Activated CD4-positive, alpha-beta T cell treated with anti-CD3 and anti-CD28 coated beads for 24 hours (primary cell): Measurements from ENCODE around the gene TNF.

Experiments used
- DNase-seq, 2 donors: peaks; one replicate each; pipeline ENCODE4 v3.0.0-alpha.2; 2020; ENCODE audit warnings: low read depth in 2 of 2

TNF gene

GRCh38 chr6:31544676-31545075 lies 30.7 kb upstream of the TNF start:
- no peak for DNase-seq

GRCh38 chr6:31545291-31545690 lies 30.1 kb upstream of the TNF start:
- no peak for DNase-seq

DNA sequence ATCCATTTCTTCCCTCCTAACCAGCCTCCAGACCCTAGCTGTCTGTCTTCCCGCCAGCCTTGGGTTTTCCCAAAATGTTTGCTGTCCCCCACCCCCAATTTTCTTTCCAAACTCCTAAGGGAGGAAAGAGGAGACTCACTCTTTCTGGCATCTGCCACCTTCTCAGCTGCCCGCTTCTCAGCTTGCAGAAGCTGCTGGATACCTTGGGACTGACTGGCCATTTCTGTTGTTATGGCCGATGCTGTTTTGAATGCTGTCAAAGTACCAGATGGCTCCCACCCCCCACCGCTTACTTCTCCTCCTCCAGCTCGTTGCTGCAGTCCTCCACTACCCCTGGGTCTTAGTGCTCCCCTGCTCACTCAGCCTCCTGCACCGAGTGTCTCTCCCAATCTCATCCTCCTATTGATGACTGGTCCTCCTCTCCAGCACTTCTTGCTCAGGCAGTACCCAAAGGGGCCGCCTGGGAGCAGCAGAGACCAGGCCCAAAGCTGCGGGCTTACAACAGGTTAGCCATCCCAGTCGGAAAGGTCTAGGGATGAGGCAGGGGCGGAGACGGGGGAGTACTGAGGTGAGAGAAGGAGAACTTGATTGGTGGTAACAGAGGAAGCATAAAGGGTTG lies 28.9 kb upstream of the TNF start, which contains the start of gene ATP6V1G2:
TSS of gene ATP6V1G2 (minus strand) at position 270 of the 619 bp plus-strand sequence. CDS start at position 221, 49 bp downstream.
- peak; percentile 83 to 87 for DNase-seq

- peak; percentile 84 to 87 for DNase-seq
These were observed 28.2 kb upstream of the TNF start, which contains the start of gene NFKBIL1 for GRCh38 chr6:31546958-31547726. Gene NFKBIL1 (plus strand): TSS chr6:31547608. CDS start chr6:31547695, 87 bp downstream.

- DNase-seq = no peak
These were observed 27.4 kb upstream of the TNF start for GRCh38 chr6:31547727-31548543.

DNA sequence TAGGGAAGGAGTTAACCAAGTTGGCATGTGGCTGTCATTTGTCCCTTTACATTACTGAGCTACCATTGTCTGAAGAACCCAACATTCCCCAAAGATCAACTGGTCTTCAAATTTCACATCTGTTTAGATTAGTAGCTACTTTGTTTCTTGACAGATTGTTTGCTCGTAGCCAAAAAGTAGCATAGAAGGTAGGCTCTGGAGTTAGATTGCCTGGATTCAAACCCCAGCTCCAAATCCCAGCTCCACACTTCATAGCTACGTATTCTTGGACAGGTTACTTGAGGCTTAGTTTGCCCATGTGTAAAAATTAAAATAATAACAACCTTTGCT lies 26.9 kb upstream of the TNF start:
- DNase-seq = no peak

DNA sequence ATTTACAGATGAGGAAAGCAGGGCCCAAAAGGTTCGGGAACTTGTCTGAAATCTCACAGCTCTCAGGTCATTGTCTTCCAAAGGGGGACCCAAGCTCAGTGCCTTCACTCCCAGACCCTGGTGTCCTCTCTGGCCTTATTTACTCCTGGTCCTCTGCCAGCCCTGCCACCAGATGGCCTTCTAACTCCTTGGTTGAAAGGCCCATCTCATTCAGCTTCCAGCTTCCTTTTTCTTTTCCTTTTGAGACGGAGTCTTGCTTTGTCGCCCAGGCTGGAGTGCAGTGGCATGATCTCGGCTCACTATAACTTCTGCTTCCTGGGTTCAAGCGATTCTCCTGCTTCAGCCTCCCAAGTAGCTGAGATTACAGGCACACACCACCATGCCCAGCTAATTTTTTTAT lies 24.0 kb upstream of the TNF start:
- peak in 1 of 2 donors; percentile 50 for DNase-seq

GRCh38 chr6:31556307-31556706 lies 19.1 kb upstream of the TNF start:
- DNase-seq = no peak

- DNase-seq = no peak
These were observed 17.7 kb upstream of the TNF start for GRCh38 chr6:31557443-31558317.

DNA sequence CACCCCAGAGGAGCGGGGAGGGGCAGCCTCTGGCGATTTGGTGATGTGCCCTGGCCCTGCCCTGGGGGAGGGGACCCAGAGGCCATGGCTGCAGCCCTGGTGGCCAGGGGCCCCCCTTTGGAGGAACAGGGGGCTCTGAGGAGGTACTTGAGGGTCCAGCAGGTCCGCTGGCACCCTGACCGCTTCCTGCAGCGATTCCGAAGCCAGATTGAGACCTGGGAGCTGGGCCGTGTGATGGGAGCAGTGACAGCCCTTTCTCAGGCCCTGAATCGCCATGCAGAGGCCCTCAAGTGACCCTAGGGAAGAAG lies 17.1 kb upstream of the TNF start:
- DNase-seq = no peak

DNA sequence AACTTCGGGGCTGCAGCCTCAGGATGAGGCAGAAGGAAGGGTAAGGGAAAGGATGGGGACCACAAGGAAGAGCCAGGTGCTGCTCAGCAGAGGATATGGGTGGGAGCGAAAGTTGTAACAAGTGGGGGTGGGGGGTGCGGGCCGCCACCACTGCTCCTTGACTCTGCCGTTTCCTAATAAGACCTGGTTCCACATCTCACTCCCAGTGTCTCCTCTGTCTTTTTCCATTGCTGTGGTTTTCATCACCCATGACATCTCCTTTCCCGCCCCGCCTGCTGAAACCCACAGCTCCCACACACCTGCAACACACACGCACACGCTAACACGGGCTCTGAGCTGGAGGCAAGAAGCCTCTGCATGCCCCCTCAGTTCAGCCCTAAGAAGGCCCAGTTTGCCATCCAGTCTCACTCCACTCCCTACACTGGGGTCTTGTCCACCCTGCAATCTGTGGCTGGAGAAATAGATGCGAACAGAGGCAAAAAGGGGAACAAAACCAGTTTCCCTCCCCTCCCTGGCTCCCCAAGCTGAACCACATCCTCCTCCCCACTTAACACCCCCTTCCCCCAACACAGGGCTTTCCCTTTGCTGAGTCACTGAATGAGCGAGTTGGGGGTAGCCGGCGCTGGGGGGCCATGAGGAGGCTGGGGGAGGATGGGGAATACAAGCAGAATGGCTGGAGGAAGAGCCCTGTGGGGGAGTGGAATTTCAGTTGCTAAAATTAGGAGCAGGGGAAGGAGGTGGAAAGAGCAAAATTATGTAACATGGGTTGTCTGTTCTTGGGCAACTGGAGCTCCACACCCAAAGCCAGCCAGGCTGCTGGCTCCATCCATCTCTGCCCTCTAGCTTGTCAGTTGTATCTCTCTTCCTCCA lies 16.5 kb upstream of the TNF start:
- DNase-seq = peak in 1 of 2 donors; percentile 58

DNA sequence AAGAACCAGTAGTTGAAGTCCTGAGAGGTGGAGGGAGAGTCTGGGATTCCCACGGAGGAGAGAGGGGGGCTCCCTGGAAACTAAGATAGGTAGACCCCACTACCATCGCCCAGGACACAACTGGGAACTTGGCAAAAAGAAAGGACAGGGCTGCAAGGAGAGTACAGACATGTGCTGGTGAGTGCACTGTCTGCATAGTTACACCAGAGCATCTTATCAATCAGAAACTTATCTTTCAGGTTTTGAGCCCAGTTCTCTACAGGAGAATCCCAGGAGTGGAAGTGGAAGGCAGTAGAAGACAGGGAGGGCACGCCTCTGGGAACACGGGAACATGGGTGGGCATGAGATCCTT lies 15.8 kb upstream of the TNF start:
- DNase-seq = no peak

DNA sequence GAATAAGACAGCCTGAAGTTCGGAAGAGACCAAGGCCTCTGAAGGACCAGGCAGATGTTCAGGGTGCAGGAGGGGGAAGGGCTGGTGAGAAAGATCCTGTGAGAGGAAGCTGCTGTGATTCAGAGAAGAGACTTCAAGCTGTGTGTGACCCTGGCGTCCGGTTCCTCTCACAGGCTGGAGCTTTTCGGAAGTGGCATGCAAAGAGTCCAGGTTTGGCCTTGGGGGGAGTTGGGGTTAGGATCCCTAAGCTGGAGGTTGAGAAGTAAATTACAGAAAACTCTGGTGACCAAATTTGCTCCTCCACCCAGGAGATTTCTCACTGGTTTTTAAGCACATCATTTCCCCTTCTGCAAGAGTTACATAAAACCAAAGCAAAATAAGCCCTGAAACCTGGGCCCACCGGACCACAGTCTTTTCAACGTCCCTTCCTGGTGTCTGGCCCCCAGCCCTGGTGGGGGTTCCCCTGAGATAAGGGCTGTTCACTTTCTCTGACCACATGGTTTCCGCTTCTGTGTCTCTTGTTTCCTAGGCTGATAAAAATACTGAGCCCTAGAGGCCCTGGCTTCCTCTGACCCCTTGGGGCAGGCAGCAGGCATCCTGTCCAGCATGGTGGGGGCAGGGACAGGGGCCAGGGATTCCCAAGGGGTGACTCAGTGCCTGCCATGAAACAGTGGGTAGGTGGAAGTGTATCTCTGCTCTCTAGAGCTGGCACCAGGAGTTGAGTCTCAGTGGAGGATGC lies 15.2 kb upstream of the TNF start:
- no peak for DNase-seq

DNA sequence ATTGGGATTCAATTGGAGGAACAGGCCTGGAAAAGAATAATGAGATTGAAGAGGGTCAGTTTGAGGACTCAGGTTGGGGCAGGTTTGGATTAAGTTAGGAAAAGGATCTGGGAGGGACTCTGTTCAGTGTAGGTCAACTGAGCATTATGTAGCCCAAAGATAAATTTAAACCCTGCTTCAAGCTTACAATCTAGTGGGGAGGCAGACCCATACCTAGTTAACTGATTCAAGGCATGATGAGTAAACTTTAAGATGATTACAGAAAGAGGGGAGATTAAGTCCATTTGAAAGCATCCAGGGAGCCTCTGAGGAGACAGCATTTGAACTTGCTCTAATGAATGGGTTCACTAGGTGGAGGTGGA lies 14.7 kb upstream of the TNF start:
- DNase-seq = no peak

- DNase-seq = no peak
These were observed 7.6 kb upstream of the TNF start for GRCh38 chr6:31567531-31568370.

GRCh38 chr6:31568537-31568961 lies 6.8 kb upstream of the TNF start:
- DNase-seq = peak in 1 of 2 donors; percentile 61

- DNase-seq = no peak
These were observed 5.4 kb upstream of the TNF start for GRCh38 chr6:31569861-31570536.

DNA sequence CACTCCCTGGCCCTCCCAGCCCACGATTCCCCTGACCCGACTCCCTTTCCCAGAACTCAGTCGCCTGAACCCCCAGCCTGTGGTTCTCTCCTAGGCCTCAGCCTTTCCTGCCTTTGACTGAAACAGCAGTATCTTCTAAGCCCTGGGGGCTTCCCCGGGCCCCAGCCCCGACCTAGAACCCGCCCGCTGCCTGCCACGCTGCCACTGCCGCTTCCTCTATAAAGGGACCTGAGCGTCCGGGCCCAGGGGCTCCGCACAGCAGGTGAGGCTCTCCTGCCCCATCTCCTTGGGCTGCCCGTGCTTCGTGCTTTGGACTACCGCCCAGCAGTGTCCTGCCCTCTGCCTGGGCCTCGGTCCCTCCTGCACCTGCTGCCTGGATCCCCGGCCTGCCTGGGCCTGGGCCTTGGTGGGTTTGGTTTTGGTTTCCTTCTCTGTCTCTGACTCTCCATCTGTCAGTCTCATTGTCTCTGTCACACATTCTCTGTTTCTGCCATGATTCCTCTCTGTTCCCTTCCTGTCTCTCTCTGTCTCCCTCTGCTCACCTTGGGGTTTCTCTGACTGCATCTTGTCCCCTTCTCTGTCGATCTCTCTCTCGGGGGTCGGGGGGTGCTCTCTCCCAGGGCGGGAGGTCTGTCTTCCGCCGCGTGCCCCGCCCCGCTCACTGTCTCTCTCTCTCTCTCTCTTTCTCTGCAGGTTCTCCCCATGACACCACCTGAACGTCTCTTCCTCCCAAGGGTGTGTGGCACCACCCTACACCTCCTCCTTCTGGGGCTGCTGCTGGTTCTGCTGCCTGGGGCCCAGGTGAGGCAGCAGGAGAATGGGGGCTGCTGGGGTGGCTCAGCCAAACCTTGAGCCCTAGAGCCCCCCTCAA lies 3.1 kb upstream of the TNF start, which contains the start of gene LTA:
TSS of gene LTA (plus strand) at position 249 of the 871 bp plus-strand sequence. CDS start at position 703, 454 bp downstream.
- DNase-seq = peak; percentile 62 to 73
